Uterus (tissue), 4 donors: ENCODE results near the gene ADAM10. TPM values are rescaled to one million over a fixed set of nuclear protein-coding genes. Genes with fewer than 3 reads are reported as not detected.

Source experiments
- DNase-seq, 2 donors: peaks; one replicate each; pipeline ENCODE4 v3.0.0-alpha.2; 2019 to 2020
- H3K27ac ChIP-seq, 2 donors: fragments of 200-600 bp; sonication (generic); 1 replicate in 1 of 2; 2 replicates in 1 of 2; pipeline ENCODE4 v1.5.1; 2016 to 2018
- H3K27me3 ChIP-seq, 2 donors: fragments of 200-600 bp; sonication (generic); one replicate each; pipeline ENCODE4 v1.5.1; 2018 to 2019; ENCODE audit warnings: control low read depth in 1 of 2
- H3K36me3 ChIP-seq, 2 donors: fragments of 200-600 bp; sonication (generic); one replicate each; pipeline ENCODE4 v1.5.1; 2019; ENCODE audit warnings: control low read depth in 1 of 2
- H3K4me1 ChIP-seq, 2 donors: fragments of 200-600 bp; sonication (generic); one replicate each; pipeline ENCODE4 v1.5.1; 2018 to 2019; ENCODE audit warnings: control low read depth in 1 of 2
- H3K4me3 ChIP-seq, 2 donors: fragments of 200-600 bp; sonication (generic); 1 replicate in 1 of 2; 2 replicates in 1 of 2; pipeline ENCODE4 v1.5.1; 2018 to 2019; ENCODE audit warnings: mild to moderate bottlenecking in 1 of 2
- H3K9me3 ChIP-seq, 2 donors: fragments of 200-600 bp; sonication (generic); one replicate each; pipeline ENCODE4 v1.5.1; 2019; ENCODE audit warnings: control low read depth in 1 of 2
- CTCF ChIP-seq, 4 experiments: fragments of 200-600 bp in 2 of 4; fragments of 450-650 bp in 2 of 4; sonication (generic) in 2 of 4; IDR thresholded peaks; one replicate each; pipeline ENCODE4 v1.5.1; 2016 to 2019; ENCODE audit warnings: antibody characterized with exemption in 4 of 4, mild to moderate bottlenecking in 2 of 4, moderate library complexity in 1 of 4
- POLR2A ChIP-seq, 2 donors: fragments of 450-650 bp; IDR thresholded peaks; one replicate each; pipeline ENCODE4 v1.6.1; 2016; ENCODE audit warnings: antibody characterized with exemption in 2 of 2, mild to moderate bottlenecking in 1 of 2, moderate library complexity in 1 of 2
- intact Hi-C: fragments of 100-400 bp; cut with DNase I; formaldehyde crosslinking; loops from one replicate; pipeline ENCODE4 v1.15.1; 2023; ENCODE audit warnings: low total_unique reads
- total RNA-seq, 4 donors: library from RNA; depleted of rRNA in 3 of 4; stranded (reverse); fragments of >200 nt in 3 of 4; gene quantifications; one replicate each; pipeline versions ENCODE4 v1.1.0 to v1.2.4, GENCODE V29; 2014 to 2023
- donor health status: DM: yes; HTN: yes; CAD: no.

Gene ADAM10
- total RNA-seq, 4 donors from 2014 or later, result 41.8 to 208 (median 110) TPM

- H3K27me3 ChIP-seq, result no peaks in the 10 kb centered on the region
- no peaks in the 10 kb centered on the region for H3K4me1 ChIP-seq
- no peak overlapping the region for H3K4me3 ChIP-seq
- intact Hi-C loops, result no loop called here
- DNase-seq, result no peak
- no peaks in the 10 kb centered on the region for H3K9me3 ChIP-seq
- H3K27ac ChIP-seq, result no peak overlapping the region
- TF ChIP-seq POLR2A (IDR thresholded peaks at IDR 0.05) (no peak), CTCF (IDR thresholded peaks at IDR 0.05) (no peak)
- H3K36me3 ChIP-seq, result no peaks in the 10 kb centered on the region
Measured at GRCh38 chr15:58573270-58573669, 176.2 kb downstream of the ADAM10 start.

GRCh38 chr15:58572521-58572920, 177.0 kb downstream of the ADAM10 start:
- intact Hi-C loops, result no loop called here
- Histone ChIP-seq H3K4me1 (no peaks in the 10 kb centered on the region), H3K27ac (no peak overlapping the region), H3K4me3 (no peak overlapping the region), H3K9me3 (no peaks in the 10 kb centered on the region), H3K27me3 (no peaks in the 10 kb centered on the region), H3K36me3 (no peaks in the 10 kb centered on the region)
- no peak for DNase-seq
- no peak for TF ChIP-seq POLR2A (IDR thresholded peaks at IDR 0.05)
- TF ChIP-seq CTCF (IDR thresholded peaks at IDR 0.05), result no peak

GRCh38 chr15:58571491-58571890, 178.0 kb downstream of the ADAM10 start:
- Histone ChIP-seq H3K27ac (no peak overlapping the region), H3K4me1 (no peaks in the 10 kb centered on the region), H3K27me3 (no peaks in the 10 kb centered on the region), H3K36me3 (no peaks in the 10 kb centered on the region), H3K9me3 (no peaks in the 10 kb centered on the region), H3K4me3 (no peak overlapping the region)
- intact Hi-C loops, result no loop called here
- no peak for TF ChIP-seq POLR2A (IDR thresholded peaks at IDR 0.05)
- no peak for TF ChIP-seq CTCF (IDR thresholded peaks at IDR 0.05)
- no peak for DNase-seq

GRCh38 chr15:58569455-58569854, 180.1 kb downstream of the ADAM10 start:
- DNase-seq, result no peak
- TF ChIP-seq CTCF (IDR thresholded peaks at IDR 0.05), result no peak
- TF ChIP-seq POLR2A (IDR thresholded peaks at IDR 0.05), result no peak
- no peak overlapping the region for H3K4me3 ChIP-seq
- H3K4me1 ChIP-seq, result no peaks in the 10 kb centered on the region
- no peak overlapping the region for H3K27ac ChIP-seq
- no peaks in the 10 kb centered on the region for H3K27me3 ChIP-seq
- H3K9me3 ChIP-seq, result no peaks in the 10 kb centered on the region
- H3K36me3 ChIP-seq, result no peaks in the 10 kb centered on the region
- intact Hi-C loops, result no loop called here

- intact Hi-C loops, result no loop called here
- no peaks in the 10 kb centered on the region for H3K4me1 ChIP-seq
- TF ChIP-seq POLR2A (IDR thresholded peaks at IDR 0.05) (no peak), CTCF (IDR thresholded peaks at IDR 0.05) (no peak)
- DNase-seq, result no peak
- no peak overlapping the region for H3K4me3 ChIP-seq
- no peaks in the 10 kb centered on the region for H3K27me3 ChIP-seq
- H3K9me3 ChIP-seq, result no peaks in the 10 kb centered on the region
- H3K27ac ChIP-seq, result no peak overlapping the region
- H3K36me3 ChIP-seq, result no peaks in the 10 kb centered on the region
Measured at GRCh38 chr15:58568157-58568571, 181.3 kb downstream of the ADAM10 start.
